A549 (cell line): ENCODE data around the gene TAF5. TPM values are rescaled to one million over a fixed set of nuclear protein-coding genes. Genes with fewer than 3 reads are reported as not detected.

Source experiments
- ATAC-seq, 2 experiments: fragments of 200-7000 bp in 1 of 2; fragments of >200 bp in 1 of 2; cut with Nextera tagmentation in 1 of 2; cut with Tn5 transposase in 1 of 2; 3 replicates each; pipeline versions ENCODE4 v1.8.0 to v1.9.1; 2018 to 2020; ENCODE audit warnings: mild to moderate bottlenecking in 1 of 2, moderate library complexity in 1 of 2
- CTCF ChIA-PET: fragments of 300-600 bp; sonication (Branson Sonifier 250); formaldehyde crosslinking; extraction: SDS; loops from one replicate; lab custom pipeline; 2021; ENCODE audit warnings: antibody characterized with exemption, inconsistent platforms; lab: Yijun Ruan, JAX
- POLR2A ChIA-PET: fragments of 350-600 bp; formaldehyde crosslinking; extraction: SDS; loops from one replicate; lab custom pipeline; 2021; ENCODE audit warnings: antibody characterized with exemption, inconsistent platforms; lab: Yijun Ruan, JAX
- DNase-seq, 2 experiments: peaks; one replicate each; pipeline versions ENCODE4 v3.0.0 to v3.0.0-alpha.2; 2011 to 2016; ENCODE audit warnings: low read depth in 1 of 2, low spot score in 1 of 2
- FAIRE-seq: peaks from 2 replicates; lab custom pipeline; 2011; peaks lifted over from hg19 to GRCh38; lab: Jason Lieb, UNC
- H3K27ac ChIP-seq, 2 experiments: fragments of >200 bp; sonication (Bioruptor Twin); formaldehyde crosslinking; 3 replicates each; pipeline ENCODE4 v1.5.1; 2016 to 2017
- H3K4me1 ChIP-seq: fragments of >200 bp; sonication (Bioruptor Twin); formaldehyde crosslinking; 3 replicates; pipeline ENCODE4 v1.6.1; 2016
- H3K4me2 ChIP-seq: fragments of >200 bp; sonication (Bioruptor Twin); formaldehyde crosslinking; 3 replicates; pipeline ENCODE4 v1.6.1; 2016
- H3K4me3 ChIP-seq: fragments of >200 bp; sonication (Bioruptor Twin); formaldehyde crosslinking; 3 replicates; pipeline ENCODE4 v1.5.1; 2016
- H3K9me3 ChIP-seq: fragments of >200 bp; sonication (Bioruptor Twin); formaldehyde crosslinking; 3 replicates; pipeline ENCODE4 v1.6.1; 2016
- EHMT2 ChIP-seq: fragments of 200-600 bp; sonication (generic); IDR thresholded peaks from 2 replicates; pipeline ENCODE4 v1.6.1; 2016; ENCODE audit warnings: antibody characterized with exemption, low read depth, mild to moderate bottlenecking, moderate library complexity
- ESRRA ChIP-seq: fragments of 150-350 bp; IDR thresholded peaks from 2 replicates; pipeline ENCODE4 v1.6.1; 2014; ENCODE audit warnings: mild to moderate bottlenecking, low read length, borderline replicate concordance
- FOXS1 ChIP-seq: fragments of 250-450 bp; sonication (Bioruptor Pico); IDR thresholded peaks from 2 replicates; pipeline ENCODE4 v1.5.0; 2020; ENCODE audit warnings: mild to moderate bottlenecking, moderate library complexity
- GATA3 ChIP-seq: IDR thresholded peaks from 2 replicates; pipeline ENCODE4 v1.6.1; 2012; ENCODE audit warnings: borderline replicate concordance
- HDAC2 ChIP-seq: fragments of 200-600 bp; sonication (generic); IDR thresholded peaks from 2 replicates; pipeline ENCODE4 v1.6.1; 2016
- HOXB5 ChIP-seq: fragments of 250-450 bp; sonication (Bioruptor Pico); IDR thresholded peaks from 2 replicates; pipeline ENCODE4 v1.5.0; 2020; ENCODE audit warnings: mild to moderate bottlenecking, moderate library complexity
- JUN ChIP-seq, 2 experiments: fragments of >200 bp; sonication (Bioruptor Twin); formaldehyde crosslinking; IDR thresholded peaks; 2 replicates in 1 of 2; 3 replicates in 1 of 2; pipeline ENCODE4 v1.6.1; 2016 to 2017
- JUNB ChIP-seq: fragments of >200 bp; sonication (Bioruptor Twin); formaldehyde crosslinking; IDR thresholded peaks from 2 replicates; pipeline ENCODE4 v1.6.1; 2016
- MYC ChIP-seq: IDR thresholded peaks from 2 replicates; pipeline ENCODE4 v1.6.1; 2012; ENCODE audit warnings: mild to moderate bottlenecking, inconsistent platforms, low read length, improper control_type of control experiment, borderline replicate concordance
- RCOR1 ChIP-seq: fragments of 150-350 bp; IDR thresholded peaks from 2 replicates; pipeline ENCODE4 v1.6.1; 2014; ENCODE audit warnings: antibody characterized with exemption, low read length, low read depth
- SMC3 ChIP-seq: fragments of >200 bp; sonication (Bioruptor Twin); formaldehyde crosslinking; IDR thresholded peaks from 3 replicates; pipeline ENCODE4 v1.6.1; 2018; ENCODE audit warnings: inconsistent platforms
- TFCP2L1 ChIP-seq: fragments of 250-450 bp; sonication (Bioruptor Pico); IDR thresholded peaks from 2 replicates; pipeline ENCODE4 v1.5.0; 2021; ENCODE audit warnings: mild to moderate bottlenecking
- WGBS: methylation state at CpG from one replicate; pipeline ENCODE4 v1.1.6; 2017; ENCODE audit errors: missing lambda C conversion rate; 5-methylcytosine and 5-hydroxymethylcytosine counted together
- polyA plus RNA-seq, 4 experiments: library from polyadenylated mRNA; depleted of rRNA in 3 of 4; stranded (reverse); fragments of >200 nt; fragmentation: RNase III in 1 of 4; extraction: RNeasy Plus Mini Kit Qiagen cat#74134 plus additional on column Dnase treatment in 1 of 4; gene quantifications; 2 replicates in 3 of 4; 3 replicates in 1 of 4; pipeline ENCODE4 v1.2.3, GENCODE V29; 2011 to 2017
- TF ChIP-seq, protein P1 (sequence below): fragments of 150-350 bp; IDR thresholded peaks from 2 replicates; pipeline ENCODE4 v1.6.1; 2014; ENCODE audit warnings: low read depth, mild to moderate bottlenecking, low read length
- TF ChIP-seq, protein P2 (sequence below): fragments of 200-600 bp; sonication (generic); IDR thresholded peaks from 2 replicates; pipeline ENCODE4 v1.6.1; 2016; ENCODE audit warnings: antibody characterized with exemption, mild to moderate bottlenecking, moderate library complexity
- TF ChIP-seq, protein P3 (sequence below): fragments of >200 bp; sonication (Bioruptor Twin); formaldehyde crosslinking; IDR thresholded peaks from 3 replicates; pipeline ENCODE4 v1.5.1; 2016

TAF5 gene
- polyA plus RNA-seq, 2 of the 4 experiments (the other 2 are of a cell fraction) = 4.1 to 5.3 TPM

GRCh38 chr10:103427866-103428265 lies 60.1 kb downstream of the TAF5 start:
- DNase-seq = no peak
- no peak for FAIRE-seq

DNA sequence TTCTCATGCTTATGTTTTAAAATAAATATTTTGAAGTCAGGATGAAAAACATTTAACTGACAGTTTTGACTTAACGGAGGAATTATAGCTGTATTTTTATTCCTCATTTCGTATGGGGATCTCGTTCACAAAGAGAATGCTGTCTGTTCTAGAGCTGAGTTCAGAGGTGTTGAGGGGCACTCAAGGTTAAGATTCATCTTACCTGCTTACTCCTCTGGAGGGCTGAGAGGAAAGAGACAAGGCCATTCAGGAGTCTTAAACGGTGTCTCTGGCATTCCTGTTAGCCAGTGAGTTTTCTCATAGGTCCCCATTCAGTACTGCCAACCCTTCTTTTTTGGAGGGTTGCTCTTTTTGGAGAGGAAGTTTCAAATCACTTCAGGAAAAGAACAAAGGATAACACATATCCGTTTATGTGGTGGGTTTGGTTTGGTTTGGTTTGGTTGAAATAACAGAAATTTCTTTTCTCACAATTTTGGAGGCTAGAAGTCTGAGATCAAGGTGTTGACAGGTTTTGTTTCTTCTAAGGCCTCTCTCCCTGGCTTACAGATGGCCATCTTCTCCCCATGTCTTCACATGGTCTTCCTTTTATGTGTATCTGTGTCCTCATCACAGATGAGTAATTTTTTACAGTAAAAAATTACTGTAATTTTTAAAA lies 61.3 kb downstream of the TAF5 start:
- POLR2A ChIA-PET = no interaction called here
- no peak for ATAC-seq

More at GRCh38 chr10:103427866-103428265, 60.1 kb downstream of the TAF5 start:
- ChIA-PET CTCF (interaction anchor here (0.7 to 4.5 kb wide), 4 partner anchors 12 to 166 kb away, joined by 3 to 37 read pairs (median 6); no protein-coding TSS in a partner anchor), POLR2A (no interaction called here)
- Histone ChIP-seq H3K27ac (no peak overlapping the region), H3K4me2 (no peak overlapping the region), H3K9me3 (no peaks in the 10 kb centered on the region), H3K4me1 (peaks cover 7% of the 10 kb centered on the region; the same call in 2 of the 3 replicates), H3K4me3 (no peak overlapping the region)
- no peak for ATAC-seq
- 93% methylated on average over 9 of the region's 9 CpGs for WGBS
- TF ChIP-seq, protein P1, sequence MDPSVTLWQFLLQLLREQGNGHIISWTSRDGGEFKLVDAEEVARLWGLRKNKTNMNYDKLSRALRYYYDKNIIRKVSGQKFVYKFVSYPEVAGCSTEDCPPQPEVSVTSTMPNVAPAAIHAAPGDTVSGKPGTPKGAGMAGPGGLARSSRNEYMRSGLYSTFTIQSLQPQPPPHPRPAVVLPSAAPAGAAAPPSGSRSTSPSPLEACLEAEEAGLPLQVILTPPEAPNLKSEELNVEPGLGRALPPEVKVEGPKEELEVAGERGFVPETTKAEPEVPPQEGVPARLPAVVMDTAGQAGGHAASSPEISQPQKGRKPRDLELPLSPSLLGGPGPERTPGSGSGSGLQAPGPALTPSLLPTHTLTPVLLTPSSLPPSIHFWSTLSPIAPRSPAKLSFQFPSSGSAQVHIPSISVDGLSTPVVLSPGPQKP = no peak
- no peak for TF ChIP-seq FOXS1 (CRISPR knock-in tag)
- TF ChIP-seq TFCP2L1 (CRISPR knock-in tag) = no peak

DNA sequence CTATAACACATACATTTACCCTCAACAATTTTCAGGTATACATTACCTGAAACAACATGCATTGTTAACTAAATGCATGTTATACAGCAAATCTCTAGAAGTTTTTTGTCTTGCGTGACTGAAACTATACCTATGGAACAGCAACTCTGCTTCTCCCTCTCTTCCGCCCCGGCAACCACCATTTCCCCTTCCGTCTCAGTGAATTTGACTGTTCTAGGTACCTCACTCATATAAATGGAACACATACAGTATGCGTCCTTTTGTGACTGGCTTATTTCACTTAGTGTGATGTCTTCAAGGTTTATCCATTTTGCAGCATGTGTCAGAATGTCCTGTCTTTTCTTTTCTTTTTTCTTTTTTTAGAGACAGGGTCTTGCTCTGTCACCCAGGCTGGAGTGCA lies 61.9 kb downstream of the TAF5 start:
- 92% methylated on average over 5 of the region's 5 CpGs for WGBS
- H3K4me3 ChIP-seq = no peak overlapping the region
- no peak overlapping the region for H3K4me2 ChIP-seq
- CTCF ChIA-PET = interaction anchor here (5.3 kb wide), 1 partner anchor 13 kb away, joined by 24 read pairs; no protein-coding TSS in a partner anchor
- H3K27ac ChIP-seq = no peak overlapping the region
- TF ChIP-seq MYC (no peak), ESRRA (no peak), JUNB (no peak), HDAC2 (no peak), RCOR1 (no peak)
- TF ChIP-seq, all 56 proteins: peak for 0
- DNase-seq = no peak
- POLR2A ChIA-PET = no interaction called here
- ATAC-seq = no peak
- Histone ChIP-seq H3K4me1 (peaks cover 7% of the 10 kb centered on the region; the same call in 2 of the 3 replicates), H3K9me3 (no peaks in the 10 kb centered on the region)
- FAIRE-seq = no peak

More for the DNA sequence above, 61.3 kb downstream of the TAF5 start:
- Histone ChIP-seq H3K27ac (no peak overlapping the region), H3K4me3 (no peak overlapping the region), H3K9me3 (no peaks in the 10 kb centered on the region), H3K4me2 (no peak overlapping the region), H3K4me1 (peaks cover 7% of the 10 kb centered on the region; the same call in 2 of the 3 replicates)
- WGBS = 87% methylated on average over 5 of the region's 5 CpGs
- TF ChIP-seq, protein P2, sequence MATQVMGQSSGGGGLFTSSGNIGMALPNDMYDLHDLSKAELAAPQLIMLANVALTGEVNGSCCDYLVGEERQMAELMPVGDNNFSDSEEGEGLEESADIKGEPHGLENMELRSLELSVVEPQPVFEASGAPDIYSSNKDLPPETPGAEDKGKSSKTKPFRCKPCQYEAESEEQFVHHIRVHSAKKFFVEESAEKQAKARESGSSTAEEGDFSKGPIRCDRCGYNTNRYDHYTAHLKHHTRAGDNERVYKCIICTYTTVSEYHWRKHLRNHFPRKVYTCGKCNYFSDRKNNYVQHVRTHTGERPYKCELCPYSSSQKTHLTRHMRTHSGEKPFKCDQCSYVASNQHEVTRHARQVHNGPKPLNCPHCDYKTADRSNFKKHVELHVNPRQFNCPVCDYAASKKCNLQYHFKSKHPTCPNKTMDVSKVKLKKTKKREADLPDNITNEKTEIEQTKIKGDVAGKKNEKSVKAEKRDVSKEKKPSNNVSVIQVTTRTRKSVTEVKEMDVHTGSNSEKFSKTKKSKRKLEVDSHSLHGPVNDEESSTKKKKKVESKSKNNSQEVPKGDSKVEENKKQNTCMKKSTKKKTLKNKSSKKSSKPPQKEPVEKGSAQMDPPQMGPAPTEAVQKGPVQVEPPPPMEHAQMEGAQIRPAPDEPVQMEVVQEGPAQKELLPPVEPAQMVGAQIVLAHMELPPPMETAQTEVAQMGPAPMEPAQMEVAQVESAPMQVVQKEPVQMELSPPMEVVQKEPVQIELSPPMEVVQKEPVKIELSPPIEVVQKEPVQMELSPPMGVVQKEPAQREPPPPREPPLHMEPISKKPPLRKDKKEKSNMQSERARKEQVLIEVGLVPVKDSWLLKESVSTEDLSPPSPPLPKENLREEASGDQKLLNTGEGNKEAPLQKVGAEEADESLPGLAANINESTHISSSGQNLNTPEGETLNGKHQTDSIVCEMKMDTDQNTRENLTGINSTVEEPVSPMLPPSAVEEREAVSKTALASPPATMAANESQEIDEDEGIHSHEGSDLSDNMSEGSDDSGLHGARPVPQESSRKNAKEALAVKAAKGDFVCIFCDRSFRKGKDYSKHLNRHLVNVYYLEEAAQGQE = no peak
- TF ChIP-seq GATA3 (no peak), JUN (IDR thresholded peaks at IDR 0.05) (no peak), HOXB5 (CRISPR knock-in tag) (no peak), EHMT2 (no peak), SMC3 (no peak), RCOR1 (no peak)
- TF ChIP-seq, protein P3, sequence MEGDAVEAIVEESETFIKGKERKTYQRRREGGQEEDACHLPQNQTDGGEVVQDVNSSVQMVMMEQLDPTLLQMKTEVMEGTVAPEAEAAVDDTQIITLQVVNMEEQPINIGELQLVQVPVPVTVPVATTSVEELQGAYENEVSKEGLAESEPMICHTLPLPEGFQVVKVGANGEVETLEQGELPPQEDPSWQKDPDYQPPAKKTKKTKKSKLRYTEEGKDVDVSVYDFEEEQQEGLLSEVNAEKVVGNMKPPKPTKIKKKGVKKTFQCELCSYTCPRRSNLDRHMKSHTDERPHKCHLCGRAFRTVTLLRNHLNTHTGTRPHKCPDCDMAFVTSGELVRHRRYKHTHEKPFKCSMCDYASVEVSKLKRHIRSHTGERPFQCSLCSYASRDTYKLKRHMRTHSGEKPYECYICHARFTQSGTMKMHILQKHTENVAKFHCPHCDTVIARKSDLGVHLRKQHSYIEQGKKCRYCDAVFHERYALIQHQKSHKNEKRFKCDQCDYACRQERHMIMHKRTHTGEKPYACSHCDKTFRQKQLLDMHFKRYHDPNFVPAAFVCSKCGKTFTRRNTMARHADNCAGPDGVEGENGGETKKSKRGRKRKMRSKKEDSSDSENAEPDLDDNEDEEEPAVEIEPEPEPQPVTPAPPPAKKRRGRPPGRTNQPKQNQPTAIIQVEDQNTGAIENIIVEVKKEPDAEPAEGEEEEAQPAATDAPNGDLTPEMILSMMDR = no peak
- CTCF ChIA-PET = interaction anchor here (0.7 kb wide), 1 partner anchor 13 kb away, joined by 3 read pairs; no protein-coding TSS in a partner anchor
- DNase-seq (no peak), FAIRE-seq (no peak)
